ENCODE measurements around the gene BTBD9. TPM values are rescaled to one million over a fixed set of nuclear protein-coding genes. Genes with fewer than 3 reads are reported as not detected.

Gene BTBD9
- total RNA-seq, 1 donor from 2014 or later: 10.3 TPM

GRCh38 chr6:38179794-38180430, 459.8 kb downstream of the BTBD9 start:
- H3K9me3 Mint-ChIP-seq (ENCODE audit: unreplicated experiment): no peaks in the 10 kb centered on the region
- DNase-seq (ENCODE audit: low spot score): no peak
- H3K27me3 Mint-ChIP-seq (ENCODE audit: unreplicated experiment): peaks cover 9% of the 10 kb centered on the region
- TF ChIP-seq, protein P1, sequence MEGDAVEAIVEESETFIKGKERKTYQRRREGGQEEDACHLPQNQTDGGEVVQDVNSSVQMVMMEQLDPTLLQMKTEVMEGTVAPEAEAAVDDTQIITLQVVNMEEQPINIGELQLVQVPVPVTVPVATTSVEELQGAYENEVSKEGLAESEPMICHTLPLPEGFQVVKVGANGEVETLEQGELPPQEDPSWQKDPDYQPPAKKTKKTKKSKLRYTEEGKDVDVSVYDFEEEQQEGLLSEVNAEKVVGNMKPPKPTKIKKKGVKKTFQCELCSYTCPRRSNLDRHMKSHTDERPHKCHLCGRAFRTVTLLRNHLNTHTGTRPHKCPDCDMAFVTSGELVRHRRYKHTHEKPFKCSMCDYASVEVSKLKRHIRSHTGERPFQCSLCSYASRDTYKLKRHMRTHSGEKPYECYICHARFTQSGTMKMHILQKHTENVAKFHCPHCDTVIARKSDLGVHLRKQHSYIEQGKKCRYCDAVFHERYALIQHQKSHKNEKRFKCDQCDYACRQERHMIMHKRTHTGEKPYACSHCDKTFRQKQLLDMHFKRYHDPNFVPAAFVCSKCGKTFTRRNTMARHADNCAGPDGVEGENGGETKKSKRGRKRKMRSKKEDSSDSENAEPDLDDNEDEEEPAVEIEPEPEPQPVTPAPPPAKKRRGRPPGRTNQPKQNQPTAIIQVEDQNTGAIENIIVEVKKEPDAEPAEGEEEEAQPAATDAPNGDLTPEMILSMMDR (IDR thresholded peaks at IDR 0.05; ENCODE audit: unreplicated experiment): no peak
- no peak overlapping the region for H3K4me3 Mint-ChIP-seq (ENCODE audit: unreplicated experiment)
- H3K27ac Mint-ChIP-seq (ENCODE audit: unreplicated experiment): no peak overlapping the region
- peaks cover 15% of the 10 kb centered on the region for H3K4me1 Mint-ChIP-seq (ENCODE audit: unreplicated experiment)
- no peaks in the 10 kb centered on the region for H3K36me3 Mint-ChIP-seq (ENCODE audit: low read depth, unreplicated experiment)

DNA sequence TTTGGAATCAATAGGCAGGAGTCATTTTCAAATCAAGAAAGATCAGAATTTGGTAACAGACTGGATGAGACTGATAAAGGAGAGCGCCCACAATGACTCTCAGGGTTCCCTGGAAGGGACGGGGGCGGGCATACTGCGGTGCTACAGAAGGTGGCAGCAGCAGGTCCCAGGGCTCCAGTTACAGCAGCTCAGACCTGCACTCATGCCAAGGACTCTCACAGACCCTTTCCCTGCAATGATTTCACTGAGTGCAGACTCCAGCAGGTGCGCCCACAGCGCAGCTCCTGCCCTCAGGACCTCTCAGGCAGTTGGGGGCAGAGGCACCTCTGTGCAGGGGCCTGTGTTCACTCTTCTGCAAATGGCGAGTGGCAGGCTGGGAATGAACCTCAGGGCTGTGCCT, 460.4 kb downstream of the BTBD9 start:
- Mint-ChIP-seq H3K27ac (ENCODE audit: unreplicated experiment) (no peak overlapping the region), H3K27me3 (ENCODE audit: unreplicated experiment) (peaks cover 9% of the 10 kb centered on the region), H3K4me1 (ENCODE audit: unreplicated experiment) (peaks cover 15% of the 10 kb centered on the region)

DNA sequence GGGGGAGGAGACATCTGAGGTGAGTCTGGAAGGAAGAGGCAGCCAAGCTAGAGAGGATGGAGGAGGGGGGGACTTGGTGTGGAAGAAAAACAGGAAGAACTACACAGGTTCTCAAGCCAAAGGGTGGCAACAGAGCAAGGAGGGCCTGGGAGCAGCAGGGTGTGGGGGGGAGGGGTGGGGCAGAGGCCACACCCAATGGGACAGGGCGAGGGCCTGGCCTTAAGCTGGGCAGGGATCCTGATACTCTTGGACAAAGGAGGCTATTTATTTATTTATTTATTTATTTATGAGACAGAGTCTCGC, 461.2 kb downstream of the BTBD9 start:
- Mint-ChIP-seq H3K4me1 (ENCODE audit: unreplicated experiment) (peaks cover 15% of the 10 kb centered on the region), H3K9me3 (ENCODE audit: unreplicated experiment) (no peaks in the 10 kb centered on the region), H3K36me3 (ENCODE audit: low read depth, unreplicated experiment) (peaks cover 3% of the 10 kb centered on the region), H3K27me3 (ENCODE audit: unreplicated experiment) (peaks cover 9% of the 10 kb centered on the region), H3K4me3 (ENCODE audit: unreplicated experiment) (no peak overlapping the region), H3K27ac (ENCODE audit: unreplicated experiment) (no peak overlapping the region)
- TF ChIP-seq, protein P1 (IDR thresholded peaks at IDR 0.05; ENCODE audit: unreplicated experiment): no peak
- no peak for DNase-seq (ENCODE audit: low spot score)

More for the DNA sequence above, 460.4 kb downstream of the BTBD9 start:
- TF ChIP-seq, protein P1 (IDR thresholded peaks at IDR 0.05; ENCODE audit: unreplicated experiment): no peak
- peaks cover 3% of the 10 kb centered on the region for H3K36me3 Mint-ChIP-seq (ENCODE audit: low read depth, unreplicated experiment)
- H3K4me3 Mint-ChIP-seq (ENCODE audit: unreplicated experiment): no peak overlapping the region
- no peak for DNase-seq (ENCODE audit: low spot score)
- H3K9me3 Mint-ChIP-seq (ENCODE audit: unreplicated experiment): no peaks in the 10 kb centered on the region

DNA sequence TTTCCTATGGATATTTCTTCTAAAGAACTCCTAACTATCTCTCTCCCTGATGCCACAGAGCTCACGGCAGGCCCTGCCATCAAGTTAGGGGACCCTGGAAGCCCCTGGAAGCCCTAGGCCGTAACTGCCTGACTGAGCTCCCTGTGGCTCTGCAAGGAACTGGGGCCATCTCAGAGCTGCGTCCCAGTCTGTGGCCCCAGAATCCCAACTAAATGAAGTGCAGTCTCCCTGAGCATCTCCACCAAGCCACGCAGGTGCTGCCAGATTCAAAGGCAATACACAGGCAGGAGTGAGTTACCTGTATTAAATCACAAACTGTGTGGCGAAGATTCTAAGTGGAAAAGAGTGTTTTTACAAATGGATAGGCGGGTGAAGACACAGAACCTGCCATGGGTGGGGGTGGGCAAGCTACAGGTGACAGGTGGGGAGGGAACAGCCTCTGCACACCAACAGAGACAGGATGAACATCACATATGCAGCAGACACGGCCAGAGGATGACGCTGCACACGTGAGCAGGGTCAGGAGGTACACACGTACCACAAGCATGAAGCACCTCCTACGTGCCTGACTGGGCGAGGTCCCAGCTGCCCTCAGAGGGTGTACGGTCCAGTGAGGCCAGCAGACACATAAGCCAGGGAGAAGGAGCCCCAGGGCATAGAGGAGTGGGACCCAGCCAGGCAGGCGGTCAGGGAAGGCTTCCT, 461.7 kb downstream of the BTBD9 start:
- TF ChIP-seq, protein P1 (IDR thresholded peaks at IDR 0.05; ENCODE audit: unreplicated experiment): no peak
- no peaks in the 10 kb centered on the region for H3K9me3 Mint-ChIP-seq (ENCODE audit: unreplicated experiment)
- H3K4me1 Mint-ChIP-seq (ENCODE audit: unreplicated experiment): peaks cover 15% of the 10 kb centered on the region
- no peak for DNase-seq (ENCODE audit: low spot score)
- no peak overlapping the region for H3K4me3 Mint-ChIP-seq (ENCODE audit: unreplicated experiment)
- peaks cover 3% of the 10 kb centered on the region for H3K36me3 Mint-ChIP-seq (ENCODE audit: low read depth, unreplicated experiment)
- peaks cover 9% of the 10 kb centered on the region for H3K27me3 Mint-ChIP-seq (ENCODE audit: unreplicated experiment)
- no peak overlapping the region for H3K27ac Mint-ChIP-seq (ENCODE audit: unreplicated experiment)

All from endothelial cell (in vitro differentiated cells).